H1 (cell line): Measurements from ENCODE around the gene MAP6. TPM values are rescaled to one million over a fixed set of nuclear protein-coding genes. Genes with fewer than 3 reads are reported as not detected.

Source experiments
- CTCF ChIA-PET: fragments of 300-600 bp; sonication (Branson Sonifier 250); formaldehyde crosslinking; loops from one replicate; lab custom pipeline; 2021; ENCODE audit not compliant: partially characterized antibody; lab: Charles Lee
- POLR2A ChIA-PET: fragments of 300-600 bp; sonication (Branson Sonifier 250); formaldehyde crosslinking; loops from one replicate; lab custom pipeline; 2021; ENCODE audit warnings: inconsistent platforms; ENCODE audit not compliant: partially characterized antibody; lab: Charles Lee
- DNase-seq, 2 experiments: peaks; one replicate each; pipeline versions ENCODE4 v3.0.0 to v3.0.0-alpha.2; 2010 to 2022; ENCODE audit warnings: low spot score in 2 of 2, low read depth in 1 of 2, mixed read lengths in 1 of 2
- FAIRE-seq: peaks from 2 replicates; lab custom pipeline; 2011; peaks lifted over from hg19 to GRCh38; lab: Jason Lieb, UNC
- H2AFZ ChIP-seq: 2 replicates; pipeline ENCODE4 v1.8.1; 2012; ENCODE audit warnings: low read length, inconsistent platforms
- H2AK5ac ChIP-seq: 2 replicates; pipeline ENCODE4 v1.6.1; 2013; ENCODE audit warnings: low read depth, low read length
- H2BK120ac ChIP-seq: replicated peaks from 2 replicates; pipeline ENCODE3; 2013; ENCODE audit warnings: low read depth, low read length, inconsistent platforms
- H2BK12ac ChIP-seq: 2 replicates; pipeline ENCODE4 v1.6.1; 2013; ENCODE audit warnings: low read depth, low read length
- H2BK15ac ChIP-seq: 2 replicates; pipeline ENCODE4 v1.6.1; 2013; ENCODE audit warnings: low read length
- H2BK20ac ChIP-seq: 2 replicates; pipeline ENCODE4 v1.6.1; 2013; ENCODE audit warnings: low read length
- H2BK5ac ChIP-seq: 2 replicates; pipeline ENCODE4 v1.6.1; 2013; ENCODE audit warnings: low read depth, low read length
- H3K14ac ChIP-seq: 2 replicates; pipeline ENCODE4 v1.6.1; 2013; ENCODE audit warnings: inconsistent platforms; ENCODE audit not compliant: insufficient read length
- H3K18ac ChIP-seq: 2 replicates; pipeline ENCODE4 v1.6.1; 2013; ENCODE audit warnings: low read length; ENCODE audit errors: extremely low read depth
- H3K23ac ChIP-seq: 2 replicates; pipeline ENCODE4 v1.6.1; 2013; ENCODE audit warnings: inconsistent platforms; ENCODE audit not compliant: insufficient read length
- H3K23me2 ChIP-seq: 2 replicates; pipeline ENCODE4 v1.6.1; 2013; ENCODE audit warnings: low read depth, low read length
- H3K27ac ChIP-seq: 2 replicates; pipeline ENCODE4 v1.6.1; 2011; ENCODE audit warnings: low read depth, low read length, inconsistent platforms
- H3K27me3 ChIP-seq, 4 experiments: replicated peaks in 1 of 4; 1 replicate in 1 of 4; 2 replicates in 3 of 4; pipeline versions ENCODE4 v1.6.1 to v1.8.1; 2011 to 2013; ENCODE audit warnings: low read length in 3 of 4, mild to moderate bottlenecking in 3 of 4, inconsistent platforms in 2 of 4, mixed read lengths in 2 of 4, moderate library complexity in 1 of 4; ENCODE audit not compliant: control insufficient read depth in 3 of 4, insufficient read depth in 3 of 4; ENCODE audit errors: extremely low read depth in 1 of 4
- H3K36me3 ChIP-seq, 4 experiments: 2 replicates each; pipeline versions ENCODE4 v1.6.1 to v1.8.1; 2011 to 2013; ENCODE audit warnings: mild to moderate bottlenecking in 4 of 4, low read length in 3 of 4, moderate library complexity in 2 of 4, control low read depth in 1 of 4, inconsistent platforms in 1 of 4; ENCODE audit not compliant: insufficient read depth in 4 of 4, control insufficient read depth in 2 of 4
- H3K4ac ChIP-seq: replicated peaks from 2 replicates; pipeline ENCODE3; 2013; ENCODE audit warnings: low read length, low read depth, mixed read lengths, inconsistent platforms; ENCODE audit not compliant: insufficient read length
- H3K4me1 ChIP-seq, 4 experiments: replicated peaks in 1 of 4; 1 replicate in 1 of 4; 2 replicates in 3 of 4; pipeline versions ENCODE4 v1.6.1 to v1.8.1; 2011 to 2013; ENCODE audit warnings: low read length in 3 of 4, inconsistent platforms in 2 of 4, mixed read lengths in 1 of 4; ENCODE audit not compliant: insufficient read depth in 4 of 4, control insufficient read depth in 3 of 4
- H3K4me2 ChIP-seq, 2 experiments: 2 replicates each; pipeline versions ENCODE4 v1.6.1 to v1.8.1; 2011 to 2013; ENCODE audit warnings: low read depth in 2 of 2, low read length in 2 of 2, control low read depth in 1 of 2, inconsistent platforms in 1 of 2, mild to moderate bottlenecking in 1 of 2; ENCODE audit not compliant: insufficient read depth in 1 of 2
- H3K4me3 ChIP-seq, 4 experiments: fragments of 200-600, 300-600 bp in 1 of 4; sonication (generic), shearing (Covaris generic), sonication (Bioruptor Twin) in 1 of 4; 2 replicates each; pipeline versions ENCODE4 v1.5.1 to v1.8.1; 2011 to 2016; ENCODE audit warnings: low read length in 4 of 4, low read depth in 3 of 4, control low read depth in 2 of 4, inconsistent platforms in 2 of 4, mild to moderate bottlenecking in 2 of 4, mixed read lengths in 1 of 4, moderate library complexity in 1 of 4; ENCODE audit not compliant: insufficient read depth in 2 of 4; ENCODE audit errors: extremely low read depth in 1 of 4
- H3K56ac ChIP-seq: replicated peaks from 2 replicates; pipeline ENCODE3; 2013; ENCODE audit warnings: low read depth, mild to moderate bottlenecking, mixed read lengths, low read length, inconsistent platforms; ENCODE audit not compliant: insufficient read length
- H3K79me1 ChIP-seq: 2 replicates; pipeline ENCODE4 v1.6.1; 2013; ENCODE audit warnings: low read depth, low read length, control low read depth
- H3K79me2 ChIP-seq, 2 experiments: 2 replicates each; pipeline versions ENCODE4 v1.6.1 to v1.8.1; 2012 to 2013; ENCODE audit warnings: low read length in 2 of 2, mild to moderate bottlenecking in 2 of 2, inconsistent platforms in 1 of 2; ENCODE audit not compliant: insufficient read depth in 2 of 2, control insufficient read depth in 1 of 2
- H3K9ac ChIP-seq, 4 experiments: replicated peaks in 1 of 4; 1 replicate in 1 of 4; 2 replicates in 3 of 4; pipeline versions ENCODE4 v1.6.1 to v1.8.1; 2011 to 2013; ENCODE audit warnings: low read depth in 3 of 4, low read length in 3 of 4, control low read depth in 2 of 4, mild to moderate bottlenecking in 2 of 4, moderate library complexity in 2 of 4, inconsistent platforms in 1 of 4; ENCODE audit errors: extremely low read depth in 1 of 4
- H3K9me3 ChIP-seq, 2 experiments: 2 replicates each; pipeline versions ENCODE4 v1.6.1 to v1.8.1; 2012 to 2013; ENCODE audit warnings: mild to moderate bottlenecking in 2 of 2, moderate library complexity in 2 of 2, control low read depth in 1 of 2, inconsistent platforms in 1 of 2, low read depth in 1 of 2, low read length in 1 of 2, mixed read lengths in 1 of 2; ENCODE audit not compliant: insufficient read depth in 2 of 2
- H4K20me1 ChIP-seq, 2 experiments: replicated peaks in 1 of 2; 2 replicates each; pipeline versions ENCODE3 to v1.8.1; 2011 to 2013; ENCODE audit warnings: inconsistent platforms in 2 of 2, low read length in 2 of 2, mild to moderate bottlenecking in 1 of 2; ENCODE audit not compliant: insufficient read depth in 2 of 2, control insufficient read depth in 1 of 2
- H4K5ac ChIP-seq: 2 replicates; pipeline ENCODE4 v1.6.1; 2013; ENCODE audit warnings: low read length, low read depth, mixed read lengths, inconsistent platforms; ENCODE audit not compliant: insufficient read length
- H4K8ac ChIP-seq: 2 replicates; pipeline ENCODE4 v1.8.0; 2013; ENCODE audit warnings: mild to moderate bottlenecking, moderate library complexity, low read length, inconsistent platforms; ENCODE audit not compliant: insufficient read depth; ENCODE audit errors: extremely low read depth
- H4K91ac ChIP-seq: replicated peaks from 2 replicates; pipeline ENCODE3; 2013; ENCODE audit warnings: low read length, mixed read lengths, inconsistent platforms; ENCODE audit not compliant: insufficient read length
- CBX5 ChIP-seq: fragments of 300-800, 300-1000 bp; sonication (generic); IDR thresholded peaks from 2 replicates; pipeline ENCODE4 v1.7.1; 2016; ENCODE audit warnings: antibody characterized with exemption, low read length, low read depth
- CEBPB ChIP-seq: IDR thresholded peaks from 2 replicates; pipeline ENCODE4 v1.6.1; 2012; ENCODE audit warnings: low read depth, low read length
- RAD21 ChIP-seq, 2 experiments: IDR thresholded peaks in 1 of 2; conservative IDR thresholded peaks in 1 of 2; 2 replicates each; pipeline ENCODE4 v1.6.1; 2011; ENCODE audit warnings: low read depth in 2 of 2, low read length in 2 of 2, improper control_type of control experiment in 1 of 2, inconsistent platforms in 1 of 2, mild to moderate bottlenecking in 1 of 2, moderate library complexity in 1 of 2
- SUZ12 ChIP-seq: fragments of 200-600 bp; sonication (generic); IDR thresholded peaks from 2 replicates; pipeline ENCODE4 v1.6.1; 2012; ENCODE audit warnings: mild to moderate bottlenecking, inconsistent platforms, low read length, moderate library complexity, mixed read lengths
- WGBS, 2 experiments: shearing (Covaris generic) in 1 of 2; methylation state at CpG; one replicate each; pipeline versions ENCODE4 v1.1.6 to v1.1.7; 2013 to 2015; ENCODE audit warnings: low lambda C conversion rate in 2 of 2, mixed read lengths in 2 of 2, inconsistent platforms in 1 of 2, low coverage in 1 of 2, missing lambda C conversion rate in 1 of 2; ENCODE audit not compliant: insufficient replicate concordance in 2 of 2, insufficient coverage in 1 of 2, insufficient read length in 1 of 2; ENCODE audit errors: extremely low coverage in 1 of 2, missing lambda C conversion rate in 1 of 2; 5-methylcytosine and 5-hydroxymethylcytosine counted together
- polyA plus RNA-seq, 7 experiments: library from polyadenylated mRNA; depleted of rRNA in 3 of 7; stranded (reverse) in 5 of 7; unstranded in 2 of 7; fragments of >200 nt in 5 of 7; fragments of 200-250 nt in 2 of 7; gene quantifications; 1 replicate in 5 of 7; 2 replicates in 1 of 7; 4 replicates in 1 of 7; pipeline versions ENCODE4 v1.2.1 to v1.2.3, GENCODE V29; 2011 to 2013; ENCODE audit warnings: missing spikeins in 2 of 7, mixed read lengths in 2 of 7
- total RNA-seq: library from RNA; stranded (reverse); fragmentation: NEBNext Ultra II Directional; extraction: Animal tissue kit (Norgen Biotek cat#: 25700); gene quantifications from 2 replicates; pipeline ENCODE4 v1.2.1, GENCODE V29; 2021

The MAP6 gene
- total and polyA plus RNA-seq, 2 of the 8 experiments (the other 6 are each of a cell fraction or from before 2014, with no cell fraction given), result 0.54 to 0.89 TPM

DNA sequence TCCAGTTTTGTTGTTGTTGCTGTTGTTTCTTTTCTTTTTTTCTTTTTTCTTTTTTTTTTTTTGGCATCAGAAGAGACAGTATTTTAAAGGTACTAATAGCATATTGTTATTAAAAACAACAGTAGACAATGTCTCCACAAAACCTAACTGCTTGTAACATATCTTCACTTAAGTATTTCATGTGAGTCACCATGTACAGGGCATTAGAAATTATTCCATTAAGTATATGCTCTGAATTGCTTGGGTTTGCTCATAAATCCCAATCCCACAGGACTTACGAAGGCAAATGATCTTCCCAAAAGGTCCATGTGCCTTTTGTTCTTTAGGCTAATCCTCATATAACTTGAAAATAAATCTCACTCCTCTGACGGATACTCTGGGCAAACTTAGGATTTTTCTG lies 35.9 kb downstream of the MAP6 start:
- POLR2A ChIA-PET, result no interaction called here
- H2AFZ ChIP-seq, result no peak overlapping the region
- no peak overlapping the region for H3K27ac ChIP-seq
- H3K4me1 ChIP-seq, result peaks cover 0 to 8% (median 7%) of the 10 kb centered on the region in 4 experiments; a peak in 5 of 7 replicates
- H2BK5ac ChIP-seq, result no peak overlapping the region
- H4K5ac ChIP-seq, result no peak overlapping the region
- CTCF ChIA-PET, result interaction anchor here (1.2 kb wide), 1 partner anchor 35 kb away, joined by 4 read pairs; no protein-coding TSS in a partner anchor
- no peaks in the 10 kb centered on the region for H3K9me3 ChIP-seq
- no peak overlapping the region for H2AK5ac ChIP-seq
- no peaks in the 10 kb centered on the region for H4K20me1 ChIP-seq
- FAIRE-seq (no peak), DNase-seq (no peak)
- H3K79me1 ChIP-seq, result no peaks in the 10 kb centered on the region
- no peak overlapping the region for H3K9ac ChIP-seq
- 86% methylated on average over 2 of the region's 2 CpGs; no CpG with 5 or more reads in 1 of the 2 experiments for WGBS, 2 experiments
- H3K36me3 ChIP-seq, result no peaks in the 10 kb centered on the region
- no peak overlapping the region for H3K4me3 ChIP-seq
- H3K4me2 ChIP-seq, result no peak overlapping the region
- no peak overlapping the region for H2BK20ac ChIP-seq
- H2BK15ac ChIP-seq, result no peak overlapping the region
- H2BK12ac ChIP-seq, result no peak overlapping the region
- no peaks in the 10 kb centered on the region for H3K79me2 ChIP-seq
- no peak overlapping the region for H3K56ac ChIP-seq
- H2BK120ac ChIP-seq, result no peak overlapping the region
- no peak overlapping the region for H3K4ac ChIP-seq
- no peak overlapping the region for H4K8ac ChIP-seq
- no peaks in the 10 kb centered on the region for H3K23me2 ChIP-seq
- H4K91ac ChIP-seq, result no peak overlapping the region
- H3K14ac ChIP-seq, result no peak overlapping the region
- H3K23ac ChIP-seq, result no peak overlapping the region
- H3K27me3 ChIP-seq, result no peaks in the 10 kb centered on the region; a peak in 1 of 7 replicates
- no peak overlapping the region for H3K18ac ChIP-seq
- TF ChIP-seq CEBPB, result no peak
- TF ChIP-seq CBX5, result no peak
- TF ChIP-seq RAD21 (IDR thresholded peaks at IDR 0.05 in 1 of 2, conservative IDR thresholded peaks at IDR 0.05 in 1 of 2; ENCODE audit: low read depth in 2 of 2, low read length in 2 of 2), result no peak
- no peak for TF ChIP-seq SUZ12
